Middle frontal gyrus (tissue), 1 donor: Measurements from ENCODE around the gene RTL1.

Experiments used
- DNase-seq: peaks from one replicate; pipeline ENCODE4 v3.0.0-alpha.2; 2015; ENCODE audit warnings: low spot score; ENCODE audit errors: extremely low spot score

The RTL1 gene

GRCh38 chr14:100851586-100851916 lies 52.0 kb downstream of the RTL1 start:
- no peak for DNase-seq

- DNase-seq, result no peak
Measured at GRCh38 chr14:100850841-100851585, 52.5 kb downstream of the RTL1 start.

DNA sequence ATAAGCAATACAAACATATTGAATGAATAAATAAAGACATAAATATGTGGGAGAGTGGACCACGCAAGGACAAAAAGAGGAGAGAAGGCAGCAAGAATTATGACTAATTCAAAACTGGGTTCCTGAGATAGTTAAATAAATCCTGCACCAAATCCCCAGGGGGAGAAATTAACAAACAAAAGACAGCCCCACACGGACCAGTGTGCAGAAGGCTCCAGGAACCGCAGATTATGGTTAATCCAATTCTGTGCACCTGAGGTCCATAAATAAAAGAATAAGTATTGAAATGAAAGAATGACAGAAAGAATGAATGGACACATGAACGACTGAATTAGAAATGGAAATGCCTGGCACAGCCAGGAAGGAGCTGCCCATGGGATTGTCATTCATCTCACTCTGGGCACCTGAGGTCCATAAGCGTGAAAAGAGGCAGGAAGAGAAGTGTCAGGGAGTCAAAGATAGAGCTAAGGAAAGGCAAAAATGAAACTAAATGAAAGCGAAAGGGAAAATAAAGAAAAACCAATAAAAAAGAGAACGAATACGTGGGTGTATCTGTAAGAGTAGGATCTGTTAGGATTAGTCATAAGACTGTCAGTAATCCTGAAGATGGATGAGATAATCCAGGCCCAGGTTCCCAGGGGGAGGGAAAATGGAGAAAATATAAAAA lies 54.3 kb downstream of the RTL1 start:
- no peak for DNase-seq

- no peak for DNase-seq
Measured at GRCh38 chr14:100846309-100846859, 57.1 kb downstream of the RTL1 start.

DNA sequence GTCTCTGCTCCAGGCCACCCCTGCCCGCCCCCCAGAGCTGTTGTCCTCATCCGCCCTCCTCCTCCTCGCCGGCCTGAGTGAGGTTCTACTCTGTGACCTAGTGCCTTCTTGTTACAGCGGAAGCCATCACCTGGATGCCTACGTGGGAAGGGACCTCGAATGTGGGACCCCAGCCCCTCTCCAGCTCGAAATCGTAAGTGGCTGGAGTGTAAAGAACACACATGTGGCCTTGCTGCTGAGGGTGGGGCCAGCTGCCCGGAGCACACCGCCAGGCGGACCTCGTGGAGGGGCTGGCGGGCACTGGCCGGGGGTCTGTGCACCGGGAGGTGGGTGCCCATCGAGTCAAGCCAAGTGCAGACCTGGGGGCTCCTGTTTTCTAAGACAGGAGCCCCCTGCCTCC lies 58.2 kb downstream of the RTL1 start:
- no peak for DNase-seq

- no peak for DNase-seq
Measured at GRCh38 chr14:100844846-100845245, 58.7 kb downstream of the RTL1 start.

GRCh38 chr14:100844421-100844820 lies 59.1 kb downstream of the RTL1 start:
- DNase-seq, result no peak

DNA sequence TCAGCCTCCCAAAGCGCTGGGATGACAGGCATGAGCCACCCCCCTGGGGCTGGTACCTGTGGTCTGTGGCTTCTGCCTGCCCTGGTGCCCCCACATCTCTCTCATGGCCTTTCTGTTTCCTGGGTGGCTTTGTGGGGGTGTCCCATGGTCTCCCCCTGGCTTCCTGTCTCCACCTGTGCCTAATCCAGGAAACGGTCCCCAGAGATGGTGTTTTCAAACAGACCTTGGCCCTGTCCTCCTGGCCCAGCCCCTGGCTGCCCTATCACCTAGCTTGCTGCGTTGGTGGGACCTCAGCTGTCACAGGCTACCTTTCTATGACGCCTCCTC lies 59.5 kb downstream of the RTL1 start:
- DNase-seq, result no peak

DNA sequence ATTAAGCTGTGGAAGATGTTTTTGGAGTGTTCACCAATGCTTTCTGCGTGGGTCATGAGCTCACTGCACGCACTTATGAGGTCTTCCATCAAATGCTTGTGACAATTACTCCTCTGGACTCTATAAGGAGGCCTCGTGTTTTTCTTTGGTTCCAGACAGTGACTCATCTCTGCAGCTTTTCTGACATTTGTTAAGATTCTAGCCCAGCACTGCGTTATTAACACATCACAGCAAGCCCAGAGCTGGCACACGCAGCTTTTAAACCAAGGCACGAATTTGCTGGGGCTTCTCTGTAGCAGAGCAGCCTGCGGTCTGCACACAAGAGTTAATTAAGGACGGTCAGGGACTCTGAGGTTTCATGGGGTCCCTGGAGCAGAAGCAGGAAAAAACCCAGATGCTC lies 60.7 kb downstream of the RTL1 start:
- DNase-seq, result no peak

DNA sequence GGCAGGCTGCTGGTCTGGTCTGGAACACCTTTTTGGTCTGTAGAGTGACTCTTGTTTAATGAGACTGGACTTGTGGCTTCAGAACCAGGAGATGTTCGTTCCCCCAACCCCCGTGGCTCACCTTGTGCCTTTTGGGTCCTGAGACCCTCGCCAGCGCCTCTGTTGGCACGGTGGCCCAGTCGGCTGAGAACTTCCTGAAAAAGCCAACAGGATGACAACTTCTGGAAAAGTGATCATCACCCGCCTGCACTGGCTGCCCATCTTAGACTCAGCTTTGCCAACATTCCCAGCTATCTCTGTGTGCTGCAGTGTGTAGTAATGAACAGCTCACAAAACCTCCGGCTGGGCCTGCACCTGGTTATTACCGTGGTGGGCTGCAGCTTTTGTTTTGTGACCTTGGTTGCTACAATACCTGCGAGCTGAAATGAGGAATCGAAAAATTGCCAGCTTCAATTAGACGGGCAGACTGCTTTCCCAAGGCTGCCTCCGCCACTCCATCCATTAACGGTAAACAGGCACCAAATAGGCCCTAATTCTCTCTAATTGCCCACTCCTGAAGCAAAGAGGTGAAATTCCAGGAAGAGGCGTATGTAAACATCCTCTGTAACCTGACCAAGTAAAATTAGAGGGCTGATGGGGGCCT lies 61.6 kb downstream of the RTL1 start:
- no peak for DNase-seq

DNA sequence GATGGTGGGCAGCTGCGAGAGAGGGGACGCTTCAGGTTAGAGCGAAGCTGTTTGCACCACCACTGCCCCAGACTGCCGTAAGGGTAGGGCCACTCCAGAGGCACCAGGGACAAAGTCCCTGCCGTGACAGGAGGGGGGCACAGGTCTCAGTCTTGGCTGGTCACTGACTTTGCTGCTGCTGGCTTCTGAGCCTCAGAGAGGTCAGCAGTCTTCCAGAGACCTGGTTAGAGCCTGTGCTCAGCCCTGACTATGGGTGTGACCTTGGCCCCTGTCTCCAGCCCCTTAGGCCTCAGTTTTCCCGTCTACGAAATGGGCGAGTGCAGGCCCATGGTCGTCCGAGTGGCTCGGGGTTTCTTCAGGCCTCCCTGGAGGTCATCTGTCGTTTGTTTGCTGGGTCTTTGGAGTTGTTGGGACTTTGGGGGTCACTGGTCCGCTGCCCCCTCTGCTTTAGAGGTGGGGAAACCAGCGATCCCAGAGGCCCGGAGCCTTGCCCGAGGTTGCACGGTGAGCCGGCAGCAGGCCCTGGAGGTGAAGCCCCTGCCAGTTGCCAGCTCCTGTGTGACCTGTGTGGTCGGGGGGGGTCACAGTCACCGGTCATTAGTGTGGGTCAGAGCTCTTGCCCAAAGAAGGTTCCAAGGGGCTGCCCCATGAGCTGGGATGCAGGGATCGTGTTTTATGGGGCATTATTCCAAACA lies 62.3 kb downstream of the RTL1 start:
- DNase-seq, result no peak

GRCh38 chr14:100840286-100841065 lies 63.0 kb downstream of the RTL1 start:
- no peak for DNase-seq

DNA sequence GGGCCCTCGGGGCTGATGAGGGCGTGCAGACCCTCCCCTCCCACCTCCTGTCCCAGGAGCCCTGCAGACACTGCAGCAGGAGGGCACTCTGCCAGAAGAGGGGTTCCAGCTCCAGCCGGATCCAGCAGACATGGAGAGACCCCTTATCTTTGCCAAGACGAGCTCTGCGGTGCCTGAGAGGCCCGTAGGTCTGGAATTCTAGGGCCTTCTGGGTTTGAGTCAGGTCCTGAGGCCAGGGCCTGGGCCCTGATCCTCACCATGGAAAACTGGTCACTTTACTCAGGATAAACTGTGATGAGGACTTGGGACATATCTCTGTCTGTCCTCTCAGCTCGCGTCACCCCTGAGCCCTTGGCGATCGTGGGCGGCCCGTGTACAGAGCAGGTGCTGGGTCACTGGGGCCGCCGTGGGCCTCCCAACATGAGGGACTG lies 63.8 kb downstream of the RTL1 start:
- no peak for DNase-seq

DNA sequence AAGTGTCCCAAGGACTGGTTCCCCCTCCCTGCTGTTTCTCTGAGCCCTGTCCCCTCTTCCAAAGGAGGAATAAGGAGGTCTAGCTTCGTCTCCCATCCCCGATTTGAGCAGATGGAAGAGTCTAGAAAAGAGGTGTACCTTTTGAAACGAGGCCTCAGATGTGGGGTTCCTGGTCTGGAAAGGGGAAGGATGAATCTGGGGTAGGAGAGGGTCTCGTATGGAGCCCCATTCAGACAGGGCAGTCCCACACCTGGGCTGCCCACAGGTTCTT lies 64.3 kb downstream of the RTL1 start:
- DNase-seq, result no peak

DNA sequence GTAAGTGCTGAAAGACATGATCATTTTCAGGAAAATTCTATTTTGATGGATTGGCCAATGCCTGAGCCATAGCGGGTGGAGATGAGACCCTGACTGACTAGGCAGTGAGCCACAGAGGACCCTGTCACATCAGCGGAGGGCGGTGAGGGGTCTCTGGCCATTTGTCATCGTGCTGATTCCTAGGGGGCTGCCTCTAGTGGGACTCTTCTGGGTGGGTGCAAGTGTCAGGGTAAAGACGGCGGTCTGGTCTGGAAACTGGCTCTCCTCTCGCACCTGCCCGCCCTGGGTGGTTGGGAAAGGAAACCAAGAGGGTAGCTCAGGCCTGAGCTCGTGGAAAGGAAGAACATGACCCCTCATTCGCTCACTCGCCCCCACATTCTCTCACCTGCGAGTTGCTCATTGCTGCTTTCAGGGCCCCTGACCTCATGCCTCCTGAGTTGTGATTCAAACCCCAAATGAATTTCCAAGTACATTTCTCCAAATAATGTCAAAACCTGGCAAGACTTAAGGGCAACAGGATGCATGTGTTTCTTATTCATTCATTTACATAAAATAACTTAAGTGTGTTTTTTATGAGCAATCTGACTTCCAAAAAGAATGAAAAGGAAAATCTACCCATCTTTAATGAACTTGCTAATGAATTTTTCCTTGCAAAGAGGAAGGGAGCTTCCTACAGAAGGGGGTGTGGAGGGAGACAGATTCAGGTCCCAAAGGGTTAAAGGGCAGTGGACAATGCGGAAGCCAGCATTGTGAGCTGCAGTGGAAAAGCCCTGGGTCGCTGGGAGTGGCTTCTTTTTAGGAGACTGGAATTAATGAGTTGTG lies 64.8 kb downstream of the RTL1 start:
- no peak for DNase-seq

GRCh38 chr14:100837805-100838350 lies 65.6 kb downstream of the RTL1 start:
- no peak for DNase-seq

GRCh38 chr14:100836941-100837804 lies 66.3 kb downstream of the RTL1 start:
- DNase-seq, result no peak

DNA sequence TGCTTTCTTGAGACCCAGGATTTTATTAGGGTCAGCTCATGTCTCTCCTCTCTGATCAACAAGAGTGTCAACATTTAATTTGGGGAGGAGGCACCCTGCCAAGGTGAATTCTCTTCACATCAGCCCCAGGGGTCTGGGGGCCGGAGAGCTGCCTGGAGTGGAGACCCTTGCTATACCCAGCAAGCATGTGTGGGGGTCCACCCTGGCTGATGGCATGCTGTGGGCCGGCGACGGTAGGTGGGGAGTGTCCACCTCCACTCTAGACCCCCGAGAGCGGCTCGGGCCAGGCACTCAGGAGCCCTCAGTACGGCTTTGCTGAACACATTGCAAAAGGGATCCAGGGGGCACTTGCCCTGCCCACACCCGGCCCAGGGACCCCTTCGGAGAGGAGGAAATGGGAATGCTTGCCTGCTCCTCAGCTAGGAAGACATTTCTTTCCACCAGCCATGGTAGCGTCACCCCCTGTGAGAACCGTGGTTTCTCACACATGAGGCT lies 67.2 kb downstream of the RTL1 start:
- no peak for DNase-seq
